Measurements from ENCODE around the gene WDR89.
"Not testable (repeated sequence)": the region's sequence is repeated elsewhere in the genome, so short reads cannot be mapped to it uniquely, and the experiment has no call there.

Gene WDR89

GRCh38 chr14:63594455-63595372 is 47.0 kb downstream of the WDR89 start:
- no peaks in the 10 kb centered on the region for H3K79me2 ChIP-seq (ENCODE audit: insufficient read depth, low read length)

GRCh38 chr14:63583046-63583445 is 58.6 kb downstream of the WDR89 start:
- H3K9ac ChIP-seq (ENCODE audit: low read depth, low read length, poor library complexity, severe bottlenecking); H3K79me2 ChIP-seq (ENCODE audit: insufficient read depth, low read length); H3K4me1 ChIP-seq (ENCODE audit: insufficient read depth, low read length, poor library complexity, severe bottlenecking); H3K9me2 ChIP-seq (replicated peaks; ENCODE audit: low read depth, low read length); H3K9me3 ChIP-seq (ENCODE audit: insufficient read depth, low read depth, low read length); H2AFZ ChIP-seq (ENCODE audit: low read length); H3K4me3 ChIP-seq (ENCODE audit: low read length, poor library complexity, severe bottlenecking); H4K20me1 ChIP-seq (ENCODE audit: insufficient read depth, low read length, poor library complexity, severe bottlenecking); H3K27me3 ChIP-seq (ENCODE audit: insufficient read depth, low read length, poor library complexity, severe bottlenecking); H3F3A ChIP-seq (ENCODE audit: low read depth); H3K4me2 ChIP-seq (ENCODE audit: low read depth, low read length, poor library complexity, severe bottlenecking); H3K36me3 ChIP-seq (ENCODE audit: insufficient read depth, low read length): not testable (repeated sequence)

More at GRCh38 chr14:63594455-63595372, 47.0 kb downstream of the WDR89 start:
- H3K36me3 ChIP-seq (ENCODE audit: insufficient read depth, low read length), result peaks cover 26% of the 10 kb centered on the region; the same call in 1 of the 2 replicates
- H3F3A ChIP-seq (ENCODE audit: low read depth), result no peaks in the 10 kb centered on the region
- no peak overlapping the region for H3K4me3 ChIP-seq (ENCODE audit: low read length, poor library complexity, severe bottlenecking)
- no peak overlapping the region for H3K4me2 ChIP-seq (ENCODE audit: low read depth, low read length, poor library complexity, severe bottlenecking)
- H4K20me1 ChIP-seq (ENCODE audit: insufficient read depth, low read length, poor library complexity, severe bottlenecking), result no peaks in the 10 kb centered on the region
- H3K9me2 ChIP-seq (replicated peaks; ENCODE audit: low read depth, low read length), result no peaks in the 10 kb centered on the region
- peaks cover 4% of the 10 kb centered on the region; the same call in 1 of the 2 replicates for H3K9me3 ChIP-seq (ENCODE audit: insufficient read depth, low read depth, low read length)
- no peaks in the 10 kb centered on the region for H3K4me1 ChIP-seq (ENCODE audit: insufficient read depth, low read length, poor library complexity, severe bottlenecking)
- no peak overlapping the region for H2AFZ ChIP-seq (ENCODE audit: low read length)
- no peak overlapping the region for H3K9ac ChIP-seq (ENCODE audit: low read depth, low read length, poor library complexity, severe bottlenecking)
- no peaks in the 10 kb centered on the region for H3K27me3 ChIP-seq (ENCODE audit: insufficient read depth, low read length, poor library complexity, severe bottlenecking)
- TF ChIP-seq EZH2phosphoT487 (IDR thresholded peaks at IDR 0.05; ENCODE audit: borderline replicate concordance) (no peak), CTCF (conservative IDR thresholded peaks at IDR 0.05; ENCODE audit: low read length) (no peak)

- no peak for TF ChIP-seq EZH2phosphoT487 (IDR thresholded peaks at IDR 0.05; ENCODE audit: borderline replicate concordance)
- no peak for TF ChIP-seq CTCF (conservative IDR thresholded peaks at IDR 0.05; ENCODE audit: low read length)
Observed at GRCh38 chr14:63581491-63581890, 60.2 kb downstream of the WDR89 start.

More at GRCh38 chr14:63581491-63581890, 60.2 kb downstream of the WDR89 start:
- Histone ChIP-seq H3K4me2 (ENCODE audit: low read depth, low read length, poor library complexity, severe bottlenecking) (no peak overlapping the region), H3K4me3 (ENCODE audit: low read length, poor library complexity, severe bottlenecking) (no peak overlapping the region), H2AFZ (ENCODE audit: low read length) (no peak overlapping the region), H4K20me1 (ENCODE audit: insufficient read depth, low read length, poor library complexity, severe bottlenecking) (no peaks in the 10 kb centered on the region), H3K9me3 (ENCODE audit: insufficient read depth, low read depth, low read length) (no peaks in the 10 kb centered on the region), H3K36me3 (ENCODE audit: insufficient read depth, low read length) (no peaks in the 10 kb centered on the region), H3F3A (ENCODE audit: low read depth) (no peaks in the 10 kb centered on the region), H3K27me3 (ENCODE audit: insufficient read depth, low read length, poor library complexity, severe bottlenecking) (no peaks in the 10 kb centered on the region), H3K4me1 (ENCODE audit: insufficient read depth, low read length, poor library complexity, severe bottlenecking) (no peaks in the 10 kb centered on the region), H3K9ac (ENCODE audit: low read depth, low read length, poor library complexity, severe bottlenecking) (no peak overlapping the region), H3K79me2 (ENCODE audit: insufficient read depth, low read length) (no peaks in the 10 kb centered on the region), H3K9me2 (replicated peaks; ENCODE audit: low read depth, low read length) (no peaks in the 10 kb centered on the region)
